Mucosa of rectum (tissue), 2 donors: ENCODE data around the gene PLD1.

Source experiments
- H3K27ac ChIP-seq, 2 donors: one replicate each; pipeline ENCODE4 v1.7.0; 2013; ENCODE audit warnings: inconsistent platforms in 2 of 2, low read depth in 2 of 2, low read length in 2 of 2
- H3K27me3 ChIP-seq, 2 donors: one replicate each; pipeline ENCODE4 v1.7.0; 2013; ENCODE audit warnings: low read length in 2 of 2; ENCODE audit not compliant: control insufficient read depth in 2 of 2, insufficient read depth in 2 of 2
- H3K36me3 ChIP-seq, 2 donors: one replicate each; pipeline ENCODE4 v1.7.0; 2013; ENCODE audit warnings: low read length in 2 of 2; ENCODE audit not compliant: control insufficient read depth in 2 of 2, insufficient read depth in 2 of 2
- H3K4me1 ChIP-seq, 2 donors: one replicate each; pipeline ENCODE4 v1.7.0; 2013; ENCODE audit warnings: low read length in 2 of 2, mild to moderate bottlenecking in 1 of 2; ENCODE audit not compliant: control insufficient read depth in 2 of 2, insufficient read depth in 2 of 2
- H3K4me3 ChIP-seq, 2 donors: one replicate each; pipeline ENCODE4 v1.7.0; 2013; ENCODE audit warnings: low read length in 2 of 2
- H3K9ac ChIP-seq, 2 donors: one replicate each; pipeline ENCODE4 v1.7.0; 2013; ENCODE audit warnings: low read length in 2 of 2, low read depth in 1 of 2, mild to moderate bottlenecking in 1 of 2
- H3K9me3 ChIP-seq, 2 donors: one replicate each; pipeline ENCODE4 v1.7.0; 2013; ENCODE audit warnings: low read length in 2 of 2; ENCODE audit not compliant: control insufficient read depth in 2 of 2
- donor health status: healthy.
- donor health status: Normal muscosa, but diverticular disease.

The PLD1 gene

DNA sequence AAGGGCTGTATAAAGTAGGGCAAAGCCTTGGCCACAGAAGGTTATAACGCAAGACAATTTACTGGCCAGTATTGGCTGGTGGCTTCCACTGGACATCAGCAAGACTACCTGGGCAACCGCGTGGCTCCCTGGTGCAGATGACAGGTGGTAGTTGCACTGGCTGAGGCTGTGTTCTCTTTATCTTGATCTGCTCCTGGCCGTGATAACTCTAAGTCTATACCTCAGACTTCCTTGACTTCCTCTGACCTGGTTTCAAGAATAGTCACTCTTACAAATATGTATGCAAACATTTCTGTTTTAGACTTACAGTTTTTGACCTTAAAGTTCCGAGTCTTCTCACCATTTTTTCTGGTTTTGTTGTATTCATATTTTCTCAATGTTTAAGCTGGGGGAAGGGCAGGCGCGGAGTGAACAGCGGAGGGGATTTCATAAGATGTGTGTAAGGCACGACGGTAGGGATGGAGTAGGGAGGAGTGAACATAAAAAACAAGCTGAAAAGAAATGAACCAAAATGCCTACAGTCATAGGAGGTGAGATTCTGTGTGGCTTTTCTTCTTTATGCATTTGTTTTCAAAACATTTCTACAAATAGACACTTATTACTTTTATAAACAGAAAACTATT lies 17.7 kb upstream of the PLD1 start:
- Histone ChIP-seq H3K36me3 (no peaks in the 10 kb centered on the region), H3K9me3 (no peaks in the 10 kb centered on the region), H3K27me3 (no peaks in the 10 kb centered on the region), H3K4me1 (peaks cover 3 to 7% of the 10 kb centered on the region in 2 donors), H3K9ac (no peak overlapping the region), H3K4me3 (no peak overlapping the region), H3K27ac (no peak overlapping the region)

DNA sequence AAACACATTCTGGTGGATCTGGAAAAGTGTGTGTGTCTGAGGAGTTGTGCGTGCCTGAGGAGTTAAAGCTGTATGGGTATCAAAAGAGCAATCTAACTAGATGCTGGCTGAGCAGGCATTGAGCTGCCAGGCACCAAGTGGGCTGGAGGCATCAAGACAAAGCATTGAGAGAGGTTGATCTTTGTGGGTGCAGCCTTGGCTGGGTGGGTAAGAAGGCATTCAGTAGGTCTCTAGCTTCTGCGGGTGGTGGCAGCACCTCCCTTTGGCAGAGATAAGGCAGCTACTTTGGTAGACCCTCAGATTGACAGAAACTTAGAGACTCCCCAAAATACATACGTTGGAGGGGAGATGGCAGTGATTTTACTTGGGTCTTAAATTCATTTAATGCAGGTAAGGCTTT lies 17.1 kb upstream of the PLD1 start:
- no peak overlapping the region for H3K27ac ChIP-seq
- H3K4me1 ChIP-seq, result peaks cover 3 to 7% of the 10 kb centered on the region in 2 donors
- no peak overlapping the region for H3K4me3 ChIP-seq
- H3K27me3 ChIP-seq, result no peaks in the 10 kb centered on the region
- H3K36me3 ChIP-seq, result no peaks in the 10 kb centered on the region
- no peaks in the 10 kb centered on the region for H3K9me3 ChIP-seq
- H3K9ac ChIP-seq, result no peak overlapping the region

DNA sequence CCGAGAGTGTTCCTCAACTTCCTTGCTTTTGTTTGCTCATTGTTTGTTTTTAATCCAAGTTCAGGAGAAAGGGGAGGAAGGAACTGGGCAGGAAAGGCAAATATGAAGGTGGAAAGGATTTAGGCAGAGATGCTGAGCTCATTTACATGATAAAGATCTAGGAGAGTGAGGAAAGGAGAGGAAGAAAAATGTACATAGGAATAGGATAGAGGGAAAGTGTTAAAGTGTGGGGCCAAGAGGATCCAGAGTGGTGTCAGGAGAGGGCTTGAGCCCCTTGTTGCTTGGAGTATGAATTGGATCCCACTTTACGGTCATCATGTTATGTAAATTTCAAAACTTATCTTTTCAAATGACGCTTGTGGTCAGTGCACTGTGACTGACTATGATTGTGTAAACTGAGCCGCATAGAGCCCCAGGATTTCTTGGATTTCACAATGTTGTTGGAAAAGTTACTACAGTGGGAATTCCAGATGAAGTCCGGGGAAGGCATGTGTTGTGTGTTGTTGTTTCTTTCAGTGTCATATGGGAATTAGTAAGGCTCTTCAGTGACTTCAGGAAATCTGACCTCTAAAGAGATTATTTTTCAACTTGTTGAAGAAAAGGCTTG lies 15.0 kb upstream of the PLD1 start:
- no peak overlapping the region for H3K4me3 ChIP-seq
- no peak overlapping the region for H3K9ac ChIP-seq
- H3K36me3 ChIP-seq, result no peaks in the 10 kb centered on the region
- no peaks in the 10 kb centered on the region for H3K27me3 ChIP-seq
- H3K9me3 ChIP-seq, result no peaks in the 10 kb centered on the region
- peak overlapping the region in 1 of 2 donors; percentile 40 for H3K27ac ChIP-seq
- H3K4me1 ChIP-seq, result peaks cover 3 to 7% of the 10 kb centered on the region in 2 donors

DNA sequence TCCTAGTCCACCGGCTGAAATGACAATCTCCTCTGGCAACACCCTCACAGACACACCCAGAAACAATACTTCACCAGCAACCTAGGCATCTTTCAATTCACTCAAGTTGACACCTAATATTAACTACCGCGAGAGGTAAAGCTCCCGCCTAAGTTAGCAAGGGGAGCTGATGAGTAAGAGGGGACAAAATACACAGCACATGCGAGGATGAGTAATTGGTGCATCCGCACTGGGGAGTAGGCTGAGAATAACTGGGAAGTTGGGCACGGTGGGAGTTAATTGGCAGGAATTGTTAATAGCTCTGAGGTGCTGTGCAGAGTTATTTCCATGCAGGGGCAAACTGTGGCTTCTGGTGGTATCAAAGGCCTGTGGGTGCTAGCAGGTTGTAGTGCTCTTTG lies 14.5 kb upstream of the PLD1 start:
- H3K27ac ChIP-seq, result peak overlapping the region in 1 of 2 donors; percentile 40
- H3K4me3 ChIP-seq, result no peak overlapping the region
- peaks cover 2 to 3% of the 10 kb centered on the region in 2 donors for H3K4me1 ChIP-seq
- no peaks in the 10 kb centered on the region for H3K9me3 ChIP-seq
- H3K36me3 ChIP-seq, result no peaks in the 10 kb centered on the region
- no peaks in the 10 kb centered on the region for H3K27me3 ChIP-seq
- no peak overlapping the region for H3K9ac ChIP-seq

DNA sequence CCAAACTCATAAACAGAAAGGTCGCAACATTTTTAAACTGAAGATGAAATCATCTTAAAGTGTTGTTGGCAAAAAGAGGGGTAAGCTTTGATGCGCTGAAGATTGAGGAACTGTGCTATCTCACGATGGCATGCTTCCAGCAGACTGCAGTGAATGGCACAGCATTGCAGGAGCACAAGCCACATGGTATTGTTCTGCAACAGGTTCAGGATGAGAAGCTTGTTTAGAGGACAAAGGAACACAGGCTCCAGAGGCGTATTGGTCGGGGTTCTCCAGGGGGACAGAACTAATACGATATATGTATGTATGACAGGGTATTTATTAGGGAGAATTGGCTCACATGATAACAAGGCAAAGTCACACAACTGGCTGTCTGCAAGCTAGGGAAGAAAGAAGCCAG lies 13.8 kb upstream of the PLD1 start:
- Histone ChIP-seq H3K36me3 (no peaks in the 10 kb centered on the region), H3K27me3 (no peaks in the 10 kb centered on the region), H3K4me3 (no peak overlapping the region), H3K27ac (no peak overlapping the region), H3K9ac (no peak overlapping the region), H3K9me3 (no peaks in the 10 kb centered on the region), H3K4me1 (no peaks in the 10 kb centered on the region)

DNA sequence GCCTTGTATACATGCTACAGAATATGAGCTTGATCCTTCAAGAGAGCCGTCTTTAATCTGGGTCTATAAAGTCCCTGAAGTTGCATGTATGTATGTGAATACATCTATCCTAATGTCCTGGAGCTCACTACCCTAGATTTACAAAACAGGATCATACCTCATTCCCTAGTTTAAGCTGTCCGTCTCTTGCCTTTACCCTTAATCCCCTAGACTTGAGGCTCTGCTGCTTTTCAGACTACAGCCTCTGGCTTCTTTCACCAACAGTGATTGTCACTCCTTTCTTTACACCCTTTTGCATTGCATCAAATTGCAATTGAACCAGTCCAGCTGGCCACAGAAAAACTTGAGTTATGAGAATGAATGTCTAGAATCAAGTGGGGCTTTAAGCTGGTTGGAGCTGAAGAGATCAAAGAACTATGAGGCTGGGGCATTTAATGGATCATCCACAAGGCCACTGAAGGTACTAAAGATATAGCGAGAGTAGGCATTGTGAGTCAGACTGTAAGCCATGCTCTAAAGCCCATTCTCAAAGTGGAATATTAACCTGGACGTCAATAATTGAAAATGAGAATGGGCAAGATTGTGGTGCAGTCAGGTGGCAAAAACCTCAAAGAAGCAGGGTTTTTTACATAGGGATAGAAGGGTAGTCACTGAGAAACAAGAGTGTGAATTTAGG lies 12.3 kb upstream of the PLD1 start:
- Histone ChIP-seq H3K27ac (no peak overlapping the region), H3K9me3 (no peaks in the 10 kb centered on the region), H3K4me3 (no peak overlapping the region), H3K36me3 (no peaks in the 10 kb centered on the region), H3K9ac (no peak overlapping the region), H3K4me1 (no peaks in the 10 kb centered on the region), H3K27me3 (no peaks in the 10 kb centered on the region)

DNA sequence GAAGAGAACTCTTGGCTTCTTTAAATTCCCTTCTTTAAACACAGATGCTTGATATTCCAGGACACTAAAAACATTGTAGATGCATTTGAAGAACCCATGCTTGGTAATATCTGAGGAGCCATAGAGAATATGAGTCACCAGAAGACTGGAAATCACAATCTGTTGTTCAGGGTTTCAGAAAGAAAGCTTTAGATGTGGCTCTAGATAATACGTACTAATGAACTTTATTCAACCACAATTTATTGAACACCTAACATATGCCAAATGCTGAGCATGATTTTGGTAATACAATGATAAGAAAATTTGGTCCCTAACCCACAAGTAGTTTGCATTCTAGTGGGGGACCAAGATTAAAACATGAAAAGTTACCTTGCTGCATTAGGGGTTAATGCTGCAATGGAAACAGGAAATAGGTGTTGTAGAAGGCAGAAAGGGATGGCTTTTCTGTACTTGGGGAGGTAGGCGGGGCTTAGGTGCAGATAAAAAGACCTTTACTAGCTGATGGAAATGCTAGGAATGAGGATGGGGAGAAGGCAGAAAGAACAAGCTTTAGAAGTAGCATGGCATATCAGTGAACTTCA lies 11.6 kb upstream of the PLD1 start:
- no peak overlapping the region for H3K9ac ChIP-seq
- H3K36me3 ChIP-seq, result no peaks in the 10 kb centered on the region
- H3K27ac ChIP-seq, result no peak overlapping the region
- H3K27me3 ChIP-seq, result no peaks in the 10 kb centered on the region
- H3K4me3 ChIP-seq, result no peak overlapping the region
- H3K4me1 ChIP-seq, result no peaks in the 10 kb centered on the region
- no peaks in the 10 kb centered on the region for H3K9me3 ChIP-seq

DNA sequence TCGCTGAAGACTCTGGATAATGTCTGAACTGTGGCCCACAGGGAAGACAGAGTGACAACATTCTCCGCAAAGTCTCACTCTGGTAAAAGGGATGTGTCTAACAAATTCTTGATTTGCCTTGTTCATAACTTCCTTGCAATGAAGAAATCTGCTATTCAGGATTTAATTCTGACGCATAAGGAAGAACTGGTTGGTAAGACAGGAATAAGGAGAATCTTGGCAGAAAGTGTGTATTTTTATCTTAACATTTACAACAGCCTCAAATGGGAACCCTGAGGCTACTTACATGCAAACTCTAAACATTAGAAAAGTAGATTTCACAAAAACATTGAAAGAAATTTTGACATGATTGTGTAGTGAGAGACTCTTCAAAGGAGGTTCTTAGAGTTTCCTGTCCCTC lies 10.8 kb upstream of the PLD1 start:
- no peaks in the 10 kb centered on the region for H3K9me3 ChIP-seq
- H3K36me3 ChIP-seq, result no peaks in the 10 kb centered on the region
- H3K4me1 ChIP-seq, result no peaks in the 10 kb centered on the region
- H3K4me3 ChIP-seq, result no peak overlapping the region
- no peak overlapping the region for H3K9ac ChIP-seq
- H3K27me3 ChIP-seq, result no peaks in the 10 kb centered on the region
- H3K27ac ChIP-seq, result no peak overlapping the region

DNA sequence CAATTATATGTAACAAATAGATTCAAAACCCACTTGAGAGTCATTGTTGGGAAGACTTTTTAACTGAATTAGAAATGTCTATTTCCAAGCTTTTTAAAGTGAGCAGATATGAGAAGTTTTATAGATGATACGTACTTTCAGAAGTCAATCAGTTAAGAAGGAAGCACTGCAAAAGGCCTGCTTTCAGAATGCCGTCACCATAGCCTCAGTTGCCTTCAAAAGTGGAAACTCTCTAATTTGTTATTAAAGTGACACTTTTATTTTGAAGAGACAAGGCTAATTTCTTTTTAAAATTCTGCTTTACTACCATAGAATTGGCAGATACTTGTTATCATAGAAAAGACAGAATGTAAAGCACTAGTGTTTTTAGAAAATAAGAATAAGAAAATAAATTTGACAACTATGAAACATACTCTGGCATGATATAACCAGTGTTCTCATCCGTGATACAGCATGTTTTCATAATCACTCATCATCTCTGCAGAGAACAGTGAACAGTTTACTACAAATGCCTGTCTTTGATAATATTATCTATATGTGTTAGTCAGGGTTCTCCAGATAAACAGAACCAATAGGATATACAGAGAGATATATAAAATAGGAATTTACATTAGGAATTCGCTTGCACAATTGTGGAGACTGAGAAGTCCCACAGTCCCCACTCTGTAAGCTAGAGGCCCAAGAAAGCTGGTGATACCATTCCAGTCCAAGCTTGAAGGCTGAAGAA lies 7.0 kb upstream of the PLD1 start:
- no peak overlapping the region for H3K27ac ChIP-seq
- H3K36me3 ChIP-seq, result no peaks in the 10 kb centered on the region
- H3K27me3 ChIP-seq, result no peaks in the 10 kb centered on the region
- H3K9ac ChIP-seq, result no peak overlapping the region
- H3K4me1 ChIP-seq, result no peaks in the 10 kb centered on the region
- H3K9me3 ChIP-seq, result no peaks in the 10 kb centered on the region
- H3K4me3 ChIP-seq, result no peak overlapping the region
